GM12878 (cell line): Measurements from ENCODE around the gene ADGRD1. TPM values are rescaled to one million over a fixed set of nuclear protein-coding genes. Genes with fewer than 3 reads are reported as not detected.

Experiments used
- ATAC-seq: fragments of 200-7000 bp; cut with Tn5 transposase; 3 replicates; pipeline ENCODE4 v1.9.1; 2020; ENCODE audit warnings: mild to moderate bottlenecking, moderate library complexity
- BruUV-seq: library from RNA; stranded (reverse); fragments of 400-500 nt; replicated peaks from 2 replicates; lab custom pipeline; 2021; lab: Mats Ljungman, UMichigan
- CTCF ChIA-PET: fragments of 300-600 bp; sonication (Branson Sonifier 250); formaldehyde crosslinking; extraction: SDS; loops from one replicate; lab custom pipeline; 2021; ENCODE audit warnings: inconsistent platforms; lab: Yijun Ruan, JAX
- POLR2A ChIA-PET: fragments of 350-600 bp; formaldehyde crosslinking; extraction: SDS; loops from one replicate; lab custom pipeline; 2021; ENCODE audit warnings: inconsistent platforms; lab: Charles Lee
- RAD21 ChIA-PET: fragments of 300-600 bp; sonication (Branson Sonifier 250); formaldehyde crosslinking; loops from one replicate; lab custom pipeline; 2023; ENCODE audit warnings: antibody characterized with exemption; ENCODE audit not compliant: unreplicated experiment; lab: Charles Lee
- SMC1A ChIA-PET: fragments of 300-600 bp; sonication (Branson Sonifier 250); formaldehyde crosslinking; loops from one replicate; lab custom pipeline; 2023; ENCODE audit not compliant: unreplicated experiment, uncharacterized antibody; lab: Charles Lee
- DNase-seq: peaks from one replicate; pipeline ENCODE4 v3.0.0-alpha.2; 2011; ENCODE audit warnings: low read depth, low spot score
- FAIRE-seq: peaks from 3 replicates; lab custom pipeline; 2011; peaks lifted over from hg19 to GRCh38; lab: Jason Lieb, UNC
- H2AFZ ChIP-seq: 2 replicates; pipeline ENCODE4 v1.6.0; 2011; ENCODE audit warnings: low read depth, low read length, control low read depth; ENCODE audit not compliant: control insufficient read depth
- H3K27ac ChIP-seq: 2 replicates; pipeline ENCODE4 v1.5.1; 2011; ENCODE audit warnings: control low read depth; ENCODE audit not compliant: control insufficient read depth, insufficient read depth
- H3K27me3 ChIP-seq, 2 experiments: replicated peaks in 1 of 2; 2 replicates each; pipeline versions ENCODE4 v1.6.0 to v1.6.1; 2011; ENCODE audit warnings: low read length in 1 of 2; ENCODE audit not compliant: control insufficient read depth in 2 of 2, insufficient read depth in 2 of 2
- H3K36me3 ChIP-seq, 2 experiments: 2 replicates each; pipeline ENCODE4 v1.5.1; 2011; ENCODE audit warnings: low read length in 1 of 2; ENCODE audit not compliant: control insufficient read depth in 2 of 2, insufficient read depth in 2 of 2
- H3K4me1 ChIP-seq: 2 replicates; pipeline ENCODE4 v1.6.1; 2011; ENCODE audit warnings: mild to moderate bottlenecking, low read length, moderate library complexity, mixed read lengths; ENCODE audit not compliant: control insufficient read depth, insufficient read depth
- H3K4me2 ChIP-seq: 2 replicates; pipeline ENCODE4 v1.6.0; 2011; ENCODE audit warnings: control low read depth; ENCODE audit not compliant: control insufficient read depth, insufficient read depth
- H3K4me3 ChIP-seq: fragments of 200-600 bp; sonication (generic); 2 replicates; pipeline ENCODE4 v1.5.1; 2016
- H3K79me2 ChIP-seq: 2 replicates; pipeline ENCODE4 v1.6.0; 2011; ENCODE audit warnings: low read length; ENCODE audit not compliant: control insufficient read depth, insufficient read depth
- H3K9ac ChIP-seq: 2 replicates; pipeline ENCODE4 v1.8.0; 2011; ENCODE audit warnings: low read length, control low read depth, mixed read lengths; ENCODE audit not compliant: control insufficient read depth, insufficient read depth
- H3K9me3 ChIP-seq: replicated peaks from 3 replicates; pipeline ENCODE4 v1.5.1; 2011; ENCODE audit warnings: mild to moderate bottlenecking, low read length; ENCODE audit not compliant: control insufficient read depth, insufficient read depth
- H4K20me1 ChIP-seq: 2 replicates; pipeline ENCODE4 v1.6.0; 2011; ENCODE audit not compliant: control insufficient read depth, insufficient read depth
- BCL11A ChIP-seq: IDR thresholded peaks from 2 replicates; pipeline ENCODE4 v1.6.1; 2011; ENCODE audit warnings: low read depth, low read length
- BRCA1 ChIP-seq: IDR thresholded peaks from 2 replicates; pipeline ENCODE4 v1.6.1; 2011; ENCODE audit warnings: low read depth, low read length, improper control_type of control experiment
- CHD2 ChIP-seq: IDR thresholded peaks from 2 replicates; pipeline ENCODE4 v1.6.1; 2011; ENCODE audit warnings: low read depth, low read length, improper control_type of control experiment, borderline replicate concordance
- EZH2 ChIP-seq: IDR thresholded peaks from 2 replicates; pipeline ENCODE4 v1.6.1; 2012; ENCODE audit warnings: low read depth, mild to moderate bottlenecking, control low read depth, inconsistent platforms, low read length, borderline replicate concordance; ENCODE audit not compliant: control insufficient read depth
- GATAD2B ChIP-seq: fragments of 450-650 bp; conservative IDR thresholded peaks from 2 replicates; pipeline ENCODE4 v1.6.1; 2017; ENCODE audit warnings: low read depth, mild to moderate bottlenecking, moderate library complexity
- HDAC6 ChIP-seq: fragments of 200-600 bp; sonication (generic); IDR thresholded peaks from one replicate; pipeline ENCODE4 v1.8.0; 2017; ENCODE audit warnings: antibody characterized with exemption; ENCODE audit not compliant: unreplicated experiment
- PAX5 ChIP-seq: IDR thresholded peaks from 2 replicates; pipeline ENCODE4 v1.6.1; 2011; ENCODE audit warnings: low read depth, low read length, borderline replicate concordance
- RB1 ChIP-seq: fragments of 450-650 bp; formaldehyde crosslinking; IDR thresholded peaks from 2 replicates; pipeline ENCODE4 v1.6.1; 2017; ENCODE audit warnings: mild to moderate bottlenecking, borderline replicate concordance
- SMAD1 ChIP-seq: fragments of 450-650 bp; IDR thresholded peaks from 2 replicates; pipeline ENCODE4 v1.6.1; 2018; ENCODE audit warnings: mild to moderate bottlenecking, low read depth; ENCODE audit not compliant: partially characterized antibody
- SMAD5 ChIP-seq: IDR thresholded peaks from 2 replicates; pipeline ENCODE4 v1.6.1; 2016; ENCODE audit warnings: antibody characterized with exemption, low read depth
- SMC3 ChIP-seq: IDR thresholded peaks from 2 replicates; pipeline ENCODE4 v1.6.1; 2011; ENCODE audit warnings: low read length, improper control_type of control experiment, borderline replicate concordance
- SRF ChIP-seq, 2 experiments: IDR thresholded peaks; 2 replicates each; pipeline ENCODE4 v1.6.1; 2011; ENCODE audit warnings: low read depth in 2 of 2, low read length in 2 of 2, mild to moderate bottlenecking in 1 of 2, moderate library complexity in 1 of 2
- ZNF217 ChIP-seq: fragments of 450-650 bp; IDR thresholded peaks from 2 replicates; pipeline ENCODE4 v1.6.1; 2017; ENCODE audit warnings: antibody characterized with exemption, mild to moderate bottlenecking
- WGBS: methylation state at CpG from one replicate; pipeline ENCODE4 v1.1.6; 2016; ENCODE audit warnings: low lambda C conversion rate; ENCODE audit not compliant: insufficient replicate concordance, insufficient coverage; ENCODE audit errors: missing lambda C conversion rate; 5-methylcytosine and 5-hydroxymethylcytosine counted together
- in situ Hi-C: fragments of 300-500 bp; cut with MboI; formaldehyde crosslinking; loops from 9 replicates; pipeline ENCODE4 v1.14.3; 2018; ENCODE audit warnings: mixed read lengths
- intact Hi-C: fragments of 100-400 bp; cut with micrococcal nuclease; formaldehyde crosslinking; loops from one replicate; pipeline ENCODE4 v1.14.2; 2022; ENCODE audit not compliant: unreplicated experiment
- polyA plus RNA-seq, 11 experiments: library from polyadenylated mRNA; depleted of rRNA in 4 of 11; unstranded in 6 of 11; stranded (reverse) in 5 of 11; fragments of >200 nt; fragmentation: Nextera tagmentation in 4 of 11; fragmentation: Illumina TruSeq in 1 of 11; extraction: Ambion mirVana in 4 of 11; extraction: Trizol in 1 of 11; gene quantifications; 1 replicate in 1 of 11; 2 replicates in 10 of 11; pipeline versions ENCODE4 v1.2.1 to v1.2.3, GENCODE V29; 2011 to 2016; ENCODE audit warnings: inconsistent platforms in 2 of 11, missing spikeins in 2 of 11, low read depth in 1 of 11
- total RNA-seq, 4 experiments: library from RNA; depleted of rRNA in 3 of 4; stranded (reverse); fragments of >200 nt in 3 of 4; fragmentation: Illumina TruSeq in 1 of 4; extraction: Trizol in 1 of 4; gene quantifications; 2 replicates each; pipeline versions ENCODE4 v1.2.1 to v1.2.3, GENCODE V29; 2013 to 2021
- TF ChIP-seq, protein P1 (sequence below): fragments of 450-650 bp; formaldehyde crosslinking; IDR thresholded peaks from 2 replicates; pipeline ENCODE4 v1.4.0; 2020; ENCODE audit warnings: mild to moderate bottlenecking, moderate library complexity

Gene ADGRD1
- total and polyA plus RNA-seq, 10 of the 15 experiments (the other 5 are each of a cell fraction or from before 2014, with no cell fraction given): 0.15 to 12.7 (median 1.2) TPM

DNA sequence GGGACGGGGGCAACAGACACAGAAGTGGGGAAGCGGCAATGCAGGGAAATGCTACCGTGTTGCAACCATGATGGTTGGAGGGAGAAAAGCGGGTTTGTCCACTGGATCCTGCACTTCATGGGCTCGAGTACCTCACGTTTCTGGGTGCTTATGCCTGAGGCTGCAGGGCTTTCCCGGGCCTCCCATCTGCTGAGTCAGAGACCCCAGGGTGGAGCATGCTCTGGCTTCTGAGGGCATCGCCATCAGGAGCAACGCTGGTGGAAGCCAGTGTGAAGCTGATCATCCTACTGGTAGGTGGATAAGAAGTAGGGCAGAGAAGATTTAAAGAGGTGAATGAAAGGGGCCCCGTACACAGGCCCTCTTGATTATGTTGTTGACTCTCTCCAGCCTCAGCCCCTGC lies 5.0 kb upstream of the ADGRD1 start:
- Histone ChIP-seq H3K79me2 (no peaks in the 10 kb centered on the region), H2AFZ (no peak overlapping the region), H3K4me2 (no peak overlapping the region), H3K9ac (no peak overlapping the region), H3K9me3 (no peaks in the 10 kb centered on the region; the same call in 1 of the 3 replicates), H3K4me1 (no peaks in the 10 kb centered on the region; the same call in 1 of the 2 replicates), H3K36me3 (no peaks in the 10 kb centered on the region), H3K27me3 (no peaks in the 10 kb centered on the region), H3K27ac (no peak overlapping the region), H3K4me3 (no peak overlapping the region), H4K20me1 (no peaks in the 10 kb centered on the region)
- ChIA-PET RAD21 (no interaction called here), SMC1A (interaction anchor here (0.7 to 1.6 kb wide), 3 partner anchors 10 to 31 kb away, joined by 3 to 4 read pairs (median 4); no protein-coding TSS in a partner anchor), CTCF (interaction anchor here (0.8 kb wide), 1 partner anchor 31 kb away, joined by 3 read pairs; no protein-coding TSS in a partner anchor), POLR2A (no interaction called here)
- BruUV-seq: no TSS peak
- intact Hi-C loops: no loop called here
- 39% methylated on average over 10 of the region's 10 CpGs for WGBS
- DNase-seq (no peak), FAIRE-seq (no peak), ATAC-seq (no peak)
- in situ Hi-C loops: no loop called here
- TF ChIP-seq BRCA1: no peak
- no peak for TF ChIP-seq GATAD2B
- TF ChIP-seq ZNF217: no peak
- no peak for TF ChIP-seq BCL11A
- TF ChIP-seq PAX5: no peak
- no peak for TF ChIP-seq RB1
- no peak for TF ChIP-seq SMAD1
- no peak for TF ChIP-seq SMC3
- TF ChIP-seq SMAD5: no peak
- no peak for TF ChIP-seq EZH2
- TF ChIP-seq SRF (IDR thresholded peaks at IDR 0.05; ENCODE audit: low read depth in 2 of 2, low read length in 2 of 2): no peak
- no peak for TF ChIP-seq HDAC6
- no peak for TF ChIP-seq CHD2
- TF ChIP-seq, protein P1, sequence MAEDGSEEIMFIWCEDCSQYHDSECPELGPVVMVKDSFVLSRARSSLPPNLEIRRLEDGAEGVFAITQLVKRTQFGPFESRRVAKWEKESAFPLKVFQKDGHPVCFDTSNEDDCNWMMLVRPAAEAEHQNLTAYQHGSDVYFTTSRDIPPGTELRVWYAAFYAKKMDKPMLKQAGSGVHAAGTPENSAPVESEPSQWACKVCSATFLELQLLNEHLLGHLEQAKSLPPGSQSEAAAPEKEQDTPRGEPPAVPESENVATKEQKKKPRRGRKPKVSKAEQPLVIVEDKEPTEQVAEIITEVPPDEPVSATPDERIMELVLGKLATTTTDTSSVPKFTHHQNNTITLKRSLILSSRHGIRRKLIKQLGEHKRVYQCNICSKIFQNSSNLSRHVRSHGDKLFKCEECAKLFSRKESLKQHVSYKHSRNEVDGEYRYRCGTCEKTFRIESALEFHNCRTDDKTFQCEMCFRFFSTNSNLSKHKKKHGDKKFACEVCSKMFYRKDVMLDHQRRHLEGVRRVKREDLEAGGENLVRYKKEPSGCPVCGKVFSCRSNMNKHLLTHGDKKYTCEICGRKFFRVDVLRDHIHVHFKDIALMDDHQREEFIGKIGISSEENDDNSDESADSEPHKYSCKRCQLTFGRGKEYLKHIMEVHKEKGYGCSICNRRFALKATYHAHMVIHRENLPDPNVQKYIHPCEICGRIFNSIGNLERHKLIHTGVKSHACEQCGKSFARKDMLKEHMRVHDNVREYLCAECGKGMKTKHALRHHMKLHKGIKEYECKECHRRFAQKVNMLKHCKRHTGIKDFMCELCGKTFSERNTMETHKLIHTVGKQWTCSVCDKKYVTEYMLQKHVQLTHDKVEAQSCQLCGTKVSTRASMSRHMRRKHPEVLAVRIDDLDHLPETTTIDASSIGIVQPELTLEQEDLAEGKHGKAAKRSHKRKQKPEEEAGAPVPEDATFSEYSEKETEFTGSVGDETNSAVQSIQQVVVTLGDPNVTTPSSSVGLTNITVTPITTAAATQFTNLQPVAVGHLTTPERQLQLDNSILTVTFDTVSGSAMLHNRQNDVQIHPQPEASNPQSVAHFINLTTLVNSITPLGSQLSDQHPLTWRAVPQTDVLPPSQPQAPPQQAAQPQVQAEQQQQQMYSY (CRISPR knock-in tag): no peak
- TF ChIP-seq, all 136 proteins: peak for 0
